Left ventricle myocardium inferior (tissue), 1 donor: ENCODE results near the gene SELPLG. TPM values are rescaled to one million over a fixed set of nuclear protein-coding genes. Genes with fewer than 3 reads are reported as not detected.
"Not testable (repeated sequence)": the region's sequence is repeated elsewhere in the genome, so short reads cannot be mapped to it uniquely, and the experiment has no call there.

Experiments used
- DNase-seq: peaks from one replicate; pipeline ENCODE4 v3.0.0-alpha.2; 2020
- H3K27ac ChIP-seq: fragments of 200-600 bp; replicated peaks from 2 replicates; pipeline ENCODE4 v1.8.0; 2021
- H3K27me3 ChIP-seq: fragments of 200-600 bp; 2 replicates; pipeline ENCODE4 v1.8.0; 2021; ENCODE audit warnings: low read depth
- H3K36me3 ChIP-seq: fragments of 200-600 bp; 2 replicates; pipeline ENCODE4 v1.8.0; 2021
- H3K4me1 ChIP-seq: fragments of 200-600 bp; 2 replicates; pipeline ENCODE4 v1.8.0; 2021
- H3K4me3 ChIP-seq: fragments of 200-600 bp; 2 replicates; pipeline ENCODE4 v1.8.0; 2021; ENCODE audit warnings: mild to moderate bottlenecking, moderate library complexity
- H3K9me3 ChIP-seq: fragments of 200-600 bp; replicated peaks from 2 replicates; pipeline ENCODE4 v1.8.0; 2021
- CTCF ChIP-seq: fragments of 200-600 bp; IDR thresholded peaks from 2 replicates; pipeline ENCODE4 v1.8.0; 2021; ENCODE audit warnings: antibody characterized with exemption, mild to moderate bottlenecking, borderline replicate concordance
- intact Hi-C: fragments of 100-400 bp; cut with micrococcal nuclease; formaldehyde crosslinking; loops from one replicate; pipeline ENCODE4 v1.11.0; 2022
- total RNA-seq: library from RNA; stranded (reverse); fragmentation: NEBNext Ultra II Directional; extraction: Animal tissue kit (Norgen Biotek cat#: 25700); gene quantifications from one replicate; pipeline ENCODE4 v1.2.1, GENCODE V29; 2021
- donor health status: DM: no; HTN: yes; CAD: no; lungs with severe emphysema.

SELPLG gene
- total RNA-seq, 1 donor from 2014 or later: 3.4 TPM

GRCh38 chr12:108594323-108594903 lies 39.3 kb downstream of the SELPLG start:
- H3K4me3 ChIP-seq: no peak overlapping the region
- no peak for TF ChIP-seq CTCF
- no peak for DNase-seq
- peaks cover 6% of the 10 kb centered on the region for H3K27me3 ChIP-seq
- intact Hi-C loops: no loop called here
- H3K27ac ChIP-seq: no peak overlapping the region
- no peaks in the 10 kb centered on the region for H3K4me1 ChIP-seq
- no peaks in the 10 kb centered on the region for H3K9me3 ChIP-seq
- no peaks in the 10 kb centered on the region for H3K36me3 ChIP-seq

- H3K4me3 ChIP-seq: no peak overlapping the region
- no peaks in the 10 kb centered on the region for H3K9me3 ChIP-seq
- H3K36me3 ChIP-seq: no peaks in the 10 kb centered on the region
- peaks cover 15% of the 10 kb centered on the region for H3K27me3 ChIP-seq
- intact Hi-C loops: no loop called here
- H3K27ac ChIP-seq: no peak overlapping the region
- TF ChIP-seq CTCF: no peak
- H3K4me1 ChIP-seq: peaks cover 4% of the 10 kb centered on the region
- no peak for DNase-seq
Measured at GRCh38 chr12:108592033-108592909, 41.4 kb downstream of the SELPLG start.

GRCh38 chr12:108591267-108591980 lies 42.3 kb downstream of the SELPLG start:
- Histone ChIP-seq H3K4me1 (peaks cover 4% of the 10 kb centered on the region), H3K36me3 (no peaks in the 10 kb centered on the region), H3K27ac (no peak overlapping the region), H3K9me3 (no peaks in the 10 kb centered on the region), H3K4me3 (no peak overlapping the region), H3K27me3 (peaks cover 15% of the 10 kb centered on the region)
- no peak for DNase-seq
- TF ChIP-seq CTCF: no peak
- intact Hi-C loops: no loop called here

GRCh38 chr12:108590463-108590862 lies 43.2 kb downstream of the SELPLG start:
- intact Hi-C loops, H3K4me1 ChIP-seq, DNase-seq, H3K36me3 ChIP-seq, H3K27ac ChIP-seq, H3K4me3 ChIP-seq, H3K9me3 ChIP-seq: not testable (repeated sequence)
- H3K27me3 ChIP-seq: peaks cover 15% of the 10 kb centered on the region

- H3K4me1 ChIP-seq: peaks cover 4% of the 10 kb centered on the region
- no peak for DNase-seq
- peaks cover 15% of the 10 kb centered on the region for H3K27me3 ChIP-seq
- H3K27ac ChIP-seq: no peak overlapping the region
- no peak overlapping the region for H3K4me3 ChIP-seq
- H3K9me3 ChIP-seq: no peaks in the 10 kb centered on the region
- H3K36me3 ChIP-seq: no peaks in the 10 kb centered on the region
- intact Hi-C loops: no loop called here
- TF ChIP-seq CTCF: no peak
Measured at GRCh38 chr12:108589840-108590229, 43.9 kb downstream of the SELPLG start.
